HepG2 (cell line): ENCODE results near the gene NUDT14.
A peak's percentile ranks its signal among the peaks of the same experiment; 100 is the strongest.

Experiments
- CEBPB ChIP-seq: IDR thresholded peaks from 2 replicates; pipeline ENCODE4 v1.6.1; 2011; ENCODE audit warnings: low read depth, low read length, improper control_type of control experiment, borderline replicate concordance
- DNMT1 ChIP-seq: sonication (generic); formaldehyde crosslinking; IDR thresholded peaks from 2 replicates; pipeline ENCODE4 v1.5.1; 2020; ENCODE audit warnings: mild to moderate bottlenecking, missing genetic modification reagents
- POLR2A ChIP-seq, 2 experiments: IDR thresholded peaks; 2 replicates each; pipeline ENCODE4 v1.6.1; 2011; ENCODE audit warnings: low read depth in 2 of 2, low read length in 2 of 2, mild to moderate bottlenecking in 1 of 2, moderate library complexity in 1 of 2; ENCODE audit not compliant: insufficient read depth in 1 of 2
- RFX5 ChIP-seq: IDR thresholded peaks from 2 replicates; pipeline ENCODE4 v1.6.1; 2011; ENCODE audit warnings: low read depth, low read length, improper control_type of control experiment
- ZNF24 ChIP-seq: fragments of 450-650 bp; IDR thresholded peaks from 2 replicates; pipeline ENCODE4 v1.6.1; 2017; ENCODE audit warnings: antibody characterized with exemption, mild to moderate bottlenecking
- ZNF253 ChIP-seq: sonication (generic); formaldehyde crosslinking; IDR thresholded peaks from 2 replicates; pipeline ENCODE4 v1.8.0; 2022; ENCODE audit warnings: mild to moderate bottlenecking, missing genetic modification reagents, borderline replicate concordance
- ZNF652 ChIP-seq: IDR thresholded peaks from 2 replicates; pipeline ENCODE4 v1.6.1; 2016; ENCODE audit warnings: low read depth, borderline replicate concordance
- TF ChIP-seq, protein P1 (sequence below): sonication (generic); formaldehyde crosslinking; IDR thresholded peaks from 2 replicates; pipeline ENCODE4 v1.5.0; 2020; ENCODE audit warnings: mild to moderate bottlenecking, missing genetic modification reagents, moderate library complexity

DNA sequence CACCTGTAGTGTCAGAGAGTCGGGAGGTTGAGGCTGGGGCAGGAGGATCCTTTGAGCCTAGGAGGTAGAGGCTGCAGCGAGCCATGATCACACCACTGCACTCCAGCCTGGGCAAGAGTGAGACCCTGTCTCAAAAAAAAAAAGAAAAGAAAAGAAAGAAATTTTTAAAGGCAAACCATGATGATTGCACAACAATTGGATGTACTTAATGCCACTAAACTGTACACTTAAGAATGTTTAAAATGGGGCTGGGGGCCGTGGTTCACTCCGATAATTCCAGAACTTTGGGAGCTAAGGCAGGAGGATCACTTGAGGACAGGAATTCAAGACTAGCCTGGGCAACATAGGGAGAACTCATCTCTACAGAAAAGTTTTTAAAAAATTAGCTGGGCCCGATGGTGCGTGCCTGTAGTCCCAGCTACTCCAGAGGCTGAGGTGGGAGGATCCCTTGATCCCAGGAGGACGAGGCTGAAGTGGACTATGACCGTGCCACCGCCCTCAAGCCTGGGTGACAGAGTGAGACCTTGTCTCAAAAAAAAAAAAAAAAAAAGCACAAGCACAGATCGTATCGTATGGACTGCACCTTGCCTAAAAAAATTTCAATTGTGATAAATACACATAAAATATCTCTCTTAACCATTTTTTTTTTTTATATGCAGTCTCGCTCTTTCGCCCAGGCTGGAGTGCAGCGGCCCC lies 45.3 kb downstream of the NUDT14 start:
- TF ChIP-seq ZNF253 (CRISPR knock-in tag) (no peak), POLR2A (IDR thresholded peaks at IDR 0.05; ENCODE audit: insufficient read depth in 1 of 2, low read depth in 2 of 2, low read length in 2 of 2) (no peak), ZNF24 (no peak), ZNF652 (CRISPR knock-in tag) (no peak), CEBPB (peak; percentile 53; the same call in 1 of the 2 replicates), RFX5 (no peak), DNMT1 (CRISPR knock-in tag) (no peak)
- TF ChIP-seq, protein P1, sequence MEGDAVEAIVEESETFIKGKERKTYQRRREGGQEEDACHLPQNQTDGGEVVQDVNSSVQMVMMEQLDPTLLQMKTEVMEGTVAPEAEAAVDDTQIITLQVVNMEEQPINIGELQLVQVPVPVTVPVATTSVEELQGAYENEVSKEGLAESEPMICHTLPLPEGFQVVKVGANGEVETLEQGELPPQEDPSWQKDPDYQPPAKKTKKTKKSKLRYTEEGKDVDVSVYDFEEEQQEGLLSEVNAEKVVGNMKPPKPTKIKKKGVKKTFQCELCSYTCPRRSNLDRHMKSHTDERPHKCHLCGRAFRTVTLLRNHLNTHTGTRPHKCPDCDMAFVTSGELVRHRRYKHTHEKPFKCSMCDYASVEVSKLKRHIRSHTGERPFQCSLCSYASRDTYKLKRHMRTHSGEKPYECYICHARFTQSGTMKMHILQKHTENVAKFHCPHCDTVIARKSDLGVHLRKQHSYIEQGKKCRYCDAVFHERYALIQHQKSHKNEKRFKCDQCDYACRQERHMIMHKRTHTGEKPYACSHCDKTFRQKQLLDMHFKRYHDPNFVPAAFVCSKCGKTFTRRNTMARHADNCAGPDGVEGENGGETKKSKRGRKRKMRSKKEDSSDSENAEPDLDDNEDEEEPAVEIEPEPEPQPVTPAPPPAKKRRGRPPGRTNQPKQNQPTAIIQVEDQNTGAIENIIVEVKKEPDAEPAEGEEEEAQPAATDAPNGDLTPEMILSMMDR (CRISPR knock-in tag), result no peak
